Astrocyte (in vitro differentiated cells and primary cell): ENCODE results near the gene ABCG5. TPM values are rescaled to one million over a fixed set of nuclear protein-coding genes. Genes with fewer than 3 reads are reported as not detected.

Experiments used
- DNase-seq: peaks from one replicate; pipeline ENCODE4 v3.0.0-alpha.2; 2010; ENCODE audit warnings: low read depth
- FAIRE-seq: peaks from 2 replicates; lab custom pipeline; 2011; peaks lifted over from hg19 to GRCh38; lab: Jason Lieb, UNC
- H2AFZ ChIP-seq: 2 replicates; pipeline ENCODE4 v1.6.0; 2012; ENCODE audit warnings: low read depth, low read length, inconsistent platforms
- H3K27ac ChIP-seq: 2 replicates; pipeline ENCODE4 v1.5.1; 2011; ENCODE audit warnings: low read depth, low read length, inconsistent platforms
- H3K27me3 ChIP-seq: 2 replicates; pipeline ENCODE4 v1.6.0; 2011; ENCODE audit warnings: low read length, inconsistent platforms; ENCODE audit not compliant: insufficient read depth
- H3K36me3 ChIP-seq: 2 replicates; pipeline ENCODE4 v1.5.1; 2011; ENCODE audit warnings: low read length, inconsistent platforms; ENCODE audit not compliant: insufficient read depth
- H3K4me1 ChIP-seq: 2 replicates; pipeline ENCODE4 v1.5.1; 2011; ENCODE audit warnings: low read length, inconsistent platforms; ENCODE audit not compliant: insufficient read depth
- H3K4me2 ChIP-seq: 2 replicates; pipeline ENCODE4 v1.6.0; 2012; ENCODE audit warnings: low read length, inconsistent platforms
- H3K4me3 ChIP-seq: 2 replicates; pipeline ENCODE4 v1.5.1; 2011; ENCODE audit warnings: low read depth, mild to moderate bottlenecking, low read length, inconsistent platforms; ENCODE audit not compliant: insufficient read depth
- H3K79me2 ChIP-seq: 2 replicates; pipeline ENCODE4 v1.6.0; 2012; ENCODE audit warnings: mild to moderate bottlenecking, low read length, inconsistent platforms; ENCODE audit not compliant: insufficient read depth
- H3K9ac ChIP-seq: 2 replicates; pipeline ENCODE4 v1.6.0; 2012; ENCODE audit warnings: mild to moderate bottlenecking, low read length, inconsistent platforms
- H3K9me3 ChIP-seq: 2 replicates; pipeline ENCODE4 v1.5.1; 2012; ENCODE audit warnings: low read depth, mild to moderate bottlenecking, low read length, inconsistent platforms; ENCODE audit not compliant: insufficient read depth
- H4K20me1 ChIP-seq: 2 replicates; pipeline ENCODE4 v1.6.0; 2012; ENCODE audit warnings: low read length, inconsistent platforms; ENCODE audit not compliant: insufficient read depth
- H3K27ac Mint-ChIP-seq: one replicate; pipeline ENCODE4 v1.8.0; 2021; ENCODE audit warnings: mild to moderate bottlenecking, mixed read lengths; ENCODE audit not compliant: unreplicated experiment
- H3K27me3 Mint-ChIP-seq: one replicate; pipeline ENCODE4 v1.8.0; 2021; ENCODE audit warnings: low read depth, mixed read lengths; ENCODE audit not compliant: unreplicated experiment
- H3K36me3 Mint-ChIP-seq: one replicate; pipeline ENCODE4 v1.8.0; 2021; ENCODE audit warnings: low read depth, mixed read lengths; ENCODE audit not compliant: unreplicated experiment
- H3K4me1 Mint-ChIP-seq: one replicate; pipeline ENCODE4 v1.8.0; 2021; ENCODE audit warnings: low read depth, mixed read lengths; ENCODE audit not compliant: unreplicated experiment
- H3K4me3 Mint-ChIP-seq: one replicate; pipeline ENCODE4 v1.8.0; 2021; ENCODE audit warnings: mild to moderate bottlenecking, moderate library complexity, mixed read lengths; ENCODE audit not compliant: unreplicated experiment
- H3K9me3 Mint-ChIP-seq: one replicate; pipeline ENCODE4 v1.8.0; 2021; ENCODE audit warnings: mild to moderate bottlenecking, mixed read lengths; ENCODE audit not compliant: unreplicated experiment
- CTCF ChIP-seq: IDR thresholded peaks from 2 replicates; pipeline ENCODE4 v1.5.1; 2011; ENCODE audit warnings: low read depth, mild to moderate bottlenecking, inconsistent platforms, low read length, moderate library complexity; ENCODE audit not compliant: insufficient read depth
- EZH2 ChIP-seq: IDR thresholded peaks from 2 replicates; pipeline ENCODE4 v1.6.1; 2012; ENCODE audit warnings: mild to moderate bottlenecking, low read length, inconsistent platforms; ENCODE audit not compliant: insufficient read depth
- total RNA-seq: library from RNA; stranded (reverse); gene quantifications from 2 replicates; pipeline ENCODE4 v1.2.1, GENCODE V29; 2021

ABCG5 gene
- total RNA-seq, 1 donor from 2014 or later, result not detected

- peak overlapping the region; percentile 80 for H3K4me2 ChIP-seq
- FAIRE-seq (no peak), DNase-seq (peak; percentile 6)
- no peak overlapping the region for H3K4me3 ChIP-seq
- H2AFZ ChIP-seq, result no peak overlapping the region
- H3K4me1 Mint-ChIP-seq, result no peaks in the 10 kb centered on the region
- no peaks in the 10 kb centered on the region for H3K9me3 ChIP-seq
- H4K20me1 ChIP-seq, result no peaks in the 10 kb centered on the region
- no peaks in the 10 kb centered on the region for H3K36me3 ChIP-seq
- no peaks in the 10 kb centered on the region for H3K4me1 ChIP-seq
- H3K27me3 Mint-ChIP-seq, result peaks cover 21% of the 10 kb centered on the region
- H3K9me3 Mint-ChIP-seq, result peaks cover 2% of the 10 kb centered on the region
- peaks cover 22% of the 10 kb centered on the region for H3K27me3 ChIP-seq
- no peaks in the 10 kb centered on the region for H3K79me2 ChIP-seq
- H3K36me3 Mint-ChIP-seq, result no peaks in the 10 kb centered on the region
- H3K4me3 Mint-ChIP-seq, result no peak overlapping the region
- TF ChIP-seq CTCF (no peak), EZH2 (no peak)
- no peak overlapping the region for H3K9ac ChIP-seq
- no peak overlapping the region for H3K27ac ChIP-seq
- H3K27ac Mint-ChIP-seq, result no peak overlapping the region
Measured at GRCh38 chr2:43832457-43832856, 6.2 kb downstream of the ABCG5 start.

DNA sequence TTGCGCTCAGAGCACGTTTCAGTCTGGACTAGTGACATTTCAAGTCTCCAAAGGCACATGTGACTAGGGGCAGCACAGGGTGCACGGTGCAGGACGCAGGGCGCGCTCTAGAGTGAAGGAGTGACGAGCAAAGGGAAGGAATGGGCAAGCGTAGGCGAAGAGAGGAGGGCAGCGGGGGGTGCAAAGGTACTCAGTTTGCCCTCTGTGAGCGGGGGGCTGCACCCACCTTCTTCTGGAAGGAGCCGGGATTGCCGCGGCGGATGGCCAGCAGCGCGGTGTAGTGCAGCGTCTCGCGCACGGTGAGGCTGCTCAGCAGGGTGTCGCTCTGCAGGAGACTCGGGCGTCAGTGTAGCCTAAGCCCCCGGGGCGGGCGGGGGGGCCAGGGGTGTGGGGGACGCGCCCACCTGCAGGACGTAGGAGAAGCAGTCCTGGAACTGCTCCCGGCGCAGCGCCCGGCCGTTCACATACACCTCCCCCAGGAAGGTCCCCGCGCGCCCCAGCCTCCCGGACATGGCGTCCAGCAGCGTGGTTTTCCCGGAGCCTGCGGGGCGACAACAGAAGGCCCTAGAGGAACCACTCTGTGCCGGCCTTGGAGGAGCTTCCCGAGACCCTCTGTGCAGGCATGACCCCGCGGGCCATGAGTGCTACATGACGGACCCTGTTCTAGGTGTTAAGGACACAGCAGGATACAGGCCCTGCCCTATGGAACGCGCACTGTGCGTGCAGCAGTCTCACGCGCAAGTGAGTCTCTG, 6.9 kb downstream of the ABCG5 start:
- no peak for FAIRE-seq
- H3K9ac ChIP-seq, result no peak overlapping the region
- no peak overlapping the region for H3K27ac ChIP-seq
- Mint-ChIP-seq H3K27ac (no peak overlapping the region), H3K4me3 (no peak overlapping the region), H3K36me3 (no peaks in the 10 kb centered on the region), H3K4me1 (no peaks in the 10 kb centered on the region), H3K9me3 (peaks cover 2% of the 10 kb centered on the region), H3K27me3 (peaks cover 21% of the 10 kb centered on the region)
- no peaks in the 10 kb centered on the region for H3K4me1 ChIP-seq
- H3K27me3 ChIP-seq, result peaks cover 22% of the 10 kb centered on the region
- TF ChIP-seq CTCF (no peak), EZH2 (no peak)
- no peaks in the 10 kb centered on the region for H3K79me2 ChIP-seq
- H3K9me3 ChIP-seq, result no peaks in the 10 kb centered on the region
- peak; percentile 4 for DNase-seq
- no peaks in the 10 kb centered on the region for H4K20me1 ChIP-seq
- peak overlapping the region; percentile 69 for H2AFZ ChIP-seq
- H3K4me2 ChIP-seq, result peak overlapping the region; percentile 80
- H3K4me3 ChIP-seq, result peak overlapping the region; percentile 17
- H3K36me3 ChIP-seq, result no peaks in the 10 kb centered on the region
